Caco-2 (cell line): ENCODE measurements around the gene SPOCK1. TPM values are rescaled to one million over a fixed set of nuclear protein-coding genes. Genes with fewer than 3 reads are reported as not detected.

Source experiments
- BruUV-seq: library from RNA; stranded (reverse); fragments of 400-500 nt; replicated peaks from 2 replicates; lab custom pipeline; 2021; lab: Mats Ljungman, UMichigan
- CTCF ChIA-PET: fragments of 300-600 bp; sonication (Branson Sonifier 250); formaldehyde crosslinking; loops from one replicate; lab custom pipeline; 2022; ENCODE audit warnings: antibody characterized with exemption; lab: Charles Lee
- POLR2A ChIA-PET: fragments of 300-600 bp; sonication (Branson Sonifier 250); formaldehyde crosslinking; loops from one replicate; lab custom pipeline; 2022; ENCODE audit warnings: antibody characterized with exemption; lab: Charles Lee
- DNase-seq, 2 experiments: peaks; one replicate each; pipeline versions ENCODE4 v3.0.0 to v3.0.0-alpha.2; 2020 to 2022
- H3K27me3 ChIP-seq: replicated peaks from 2 replicates; pipeline ENCODE4 v1.6.0; 2011; ENCODE audit warnings: low read length; ENCODE audit not compliant: control insufficient read depth, insufficient read depth
- H3K36me3 ChIP-seq: 2 replicates; pipeline ENCODE4 v1.5.1; 2011; ENCODE audit warnings: low read length; ENCODE audit not compliant: control insufficient read depth, insufficient read depth
- H3K4me1 ChIP-seq: fragments of 250-450 bp; sonication (Bioruptor Pico); 2 replicates; pipeline ENCODE4 v1.5.1; 2020; ENCODE audit warnings: mild to moderate bottlenecking
- H3K4me3 ChIP-seq: 2 replicates; pipeline ENCODE4 v1.5.1; 2011; ENCODE audit warnings: low read depth, mild to moderate bottlenecking, control low read depth, low read length
- H3K9me3 ChIP-seq: fragments of 250-450 bp; sonication (Bioruptor Pico); 2 replicates; pipeline ENCODE4 v1.5.1; 2020; ENCODE audit warnings: mild to moderate bottlenecking, moderate library complexity
- H3K27ac Mint-ChIP-seq: one replicate; pipeline ENCODE4 v1.8.0; 2022; ENCODE audit warnings: mixed read lengths; ENCODE audit not compliant: unreplicated experiment
- H3K27me3 Mint-ChIP-seq: one replicate; pipeline ENCODE4 v1.8.0; 2022; ENCODE audit warnings: mixed read lengths; ENCODE audit not compliant: insufficient read depth, unreplicated experiment
- H3K36me3 Mint-ChIP-seq: one replicate; pipeline ENCODE4 v1.8.0; 2022; ENCODE audit warnings: mild to moderate bottlenecking, mixed read lengths; ENCODE audit not compliant: insufficient read depth, unreplicated experiment
- H3K4me1 Mint-ChIP-seq: one replicate; pipeline ENCODE4 v1.8.0; 2022; ENCODE audit warnings: low read depth, mixed read lengths; ENCODE audit not compliant: unreplicated experiment
- H3K4me3 Mint-ChIP-seq: one replicate; pipeline ENCODE4 v1.8.0; 2022; ENCODE audit warnings: mild to moderate bottlenecking, moderate library complexity, mixed read lengths; ENCODE audit not compliant: unreplicated experiment
- H3K9me3 Mint-ChIP-seq: one replicate; pipeline ENCODE4 v1.8.0; 2022; ENCODE audit warnings: mixed read lengths; ENCODE audit not compliant: unreplicated experiment
- intact Hi-C: fragments of 100-400 bp; cut with micrococcal nuclease; formaldehyde crosslinking; loops from one replicate; pipeline ENCODE4 v1.10.0; 2022; ENCODE audit not compliant: unreplicated experiment
- total RNA-seq: library from RNA; stranded (reverse); gene quantifications from 2 replicates; pipeline ENCODE4 v1.2.3, GENCODE V29; 2022
- TF ChIP-seq, protein P1 (sequence below), 2 experiments: fragments of 200-600 bp in 1 of 2; IDR thresholded peaks; 1 replicate in 1 of 2; 2 replicates in 1 of 2; pipeline versions ENCODE4 v1.5.1 to v1.8.0; 2011 to 2022; ENCODE audit warnings: antibody characterized with exemption in 1 of 2, control low read depth in 1 of 2, inconsistent platforms in 1 of 2, low read depth in 1 of 2, low read length in 1 of 2, mild to moderate bottlenecking in 1 of 2, moderate library complexity in 1 of 2; ENCODE audit not compliant: insufficient read depth in 1 of 2, severe bottlenecking in 1 of 2, unreplicated experiment in 1 of 2

The SPOCK1 gene
- total RNA-seq, 1 experiment from 2014 or later, result not detected

- BruUV-seq, result no TSS peak
- CTCF ChIA-PET, result no interaction called here
These were observed 356.1 kb downstream of the SPOCK1 start for GRCh38 chr5:137142764-137143605.

GRCh38 chr5:137142346-137142745 lies 356.8 kb downstream of the SPOCK1 start:
- Mint-ChIP-seq H3K27ac (no peak overlapping the region), H3K36me3 (no peaks in the 10 kb centered on the region), H3K27me3 (peaks cover 19% of the 10 kb centered on the region), H3K4me3 (no peak overlapping the region), H3K4me1 (no peaks in the 10 kb centered on the region), H3K9me3 (no peaks in the 10 kb centered on the region)
- Histone ChIP-seq H3K4me3 (no peak overlapping the region), H3K9me3 (no peaks in the 10 kb centered on the region), H3K27me3 (peaks cover 2% of the 10 kb centered on the region; the same call in 1 of the 2 replicates), H3K36me3 (no peaks in the 10 kb centered on the region), H3K4me1 (no peaks in the 10 kb centered on the region)
- POLR2A ChIA-PET, result no interaction called here
- CTCF ChIA-PET, result no interaction called here
- TF ChIP-seq, protein P1, sequence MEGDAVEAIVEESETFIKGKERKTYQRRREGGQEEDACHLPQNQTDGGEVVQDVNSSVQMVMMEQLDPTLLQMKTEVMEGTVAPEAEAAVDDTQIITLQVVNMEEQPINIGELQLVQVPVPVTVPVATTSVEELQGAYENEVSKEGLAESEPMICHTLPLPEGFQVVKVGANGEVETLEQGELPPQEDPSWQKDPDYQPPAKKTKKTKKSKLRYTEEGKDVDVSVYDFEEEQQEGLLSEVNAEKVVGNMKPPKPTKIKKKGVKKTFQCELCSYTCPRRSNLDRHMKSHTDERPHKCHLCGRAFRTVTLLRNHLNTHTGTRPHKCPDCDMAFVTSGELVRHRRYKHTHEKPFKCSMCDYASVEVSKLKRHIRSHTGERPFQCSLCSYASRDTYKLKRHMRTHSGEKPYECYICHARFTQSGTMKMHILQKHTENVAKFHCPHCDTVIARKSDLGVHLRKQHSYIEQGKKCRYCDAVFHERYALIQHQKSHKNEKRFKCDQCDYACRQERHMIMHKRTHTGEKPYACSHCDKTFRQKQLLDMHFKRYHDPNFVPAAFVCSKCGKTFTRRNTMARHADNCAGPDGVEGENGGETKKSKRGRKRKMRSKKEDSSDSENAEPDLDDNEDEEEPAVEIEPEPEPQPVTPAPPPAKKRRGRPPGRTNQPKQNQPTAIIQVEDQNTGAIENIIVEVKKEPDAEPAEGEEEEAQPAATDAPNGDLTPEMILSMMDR (IDR thresholded peaks at IDR 0.05; ENCODE audit: insufficient read depth in 1 of 2, low read depth in 1 of 2, low read length in 1 of 2, severe bottlenecking in 1 of 2, unreplicated experiment in 1 of 2), result no peak
- intact Hi-C loops, result no loop called here
- BruUV-seq, result no TSS peak
- DNase-seq, result no peak

More at GRCh38 chr5:137142764-137143605, 356.1 kb downstream of the SPOCK1 start:
- no peak overlapping the region for H3K4me3 ChIP-seq
- Mint-ChIP-seq H3K4me3 (no peak overlapping the region), H3K27ac (no peak overlapping the region), H3K9me3 (no peaks in the 10 kb centered on the region), H3K4me1 (no peaks in the 10 kb centered on the region), H3K36me3 (no peaks in the 10 kb centered on the region), H3K27me3 (peaks cover 20% of the 10 kb centered on the region)
- intact Hi-C loops, result no loop called here
- no peaks in the 10 kb centered on the region for H3K4me1 ChIP-seq
- no peaks in the 10 kb centered on the region for H3K9me3 ChIP-seq
- POLR2A ChIA-PET, result no interaction called here
- no peak for DNase-seq
- H3K27me3 ChIP-seq, result peaks cover 2% of the 10 kb centered on the region; the same call in 1 of the 2 replicates
- H3K36me3 ChIP-seq, result no peaks in the 10 kb centered on the region
- TF ChIP-seq, protein P1 (IDR thresholded peaks at IDR 0.05; ENCODE audit: insufficient read depth in 1 of 2, low read depth in 1 of 2, low read length in 1 of 2, severe bottlenecking in 1 of 2, unreplicated experiment in 1 of 2), result no peak

DNA sequence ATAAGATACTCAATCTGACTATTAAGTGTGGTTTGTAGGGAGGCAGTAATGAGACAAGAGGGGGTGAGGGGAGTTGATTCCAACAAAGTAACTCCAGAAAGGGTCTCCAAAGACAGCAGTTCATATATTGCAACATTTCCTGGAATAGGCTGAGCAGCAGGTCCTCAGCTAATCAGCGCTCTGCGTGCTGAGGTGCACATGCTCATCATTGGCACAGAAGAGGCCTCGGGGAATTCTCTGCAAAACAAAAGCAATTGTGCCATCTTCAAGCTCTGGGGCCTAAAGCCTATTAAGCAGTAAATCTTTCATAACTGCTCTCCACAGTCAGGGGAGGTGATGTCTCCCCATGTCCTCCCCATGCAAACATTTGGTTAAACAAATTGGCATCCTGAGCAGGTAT lies 357.3 kb downstream of the SPOCK1 start:
- POLR2A ChIA-PET, result no interaction called here
- CTCF ChIA-PET, result no interaction called here
- no TSS peak for BruUV-seq
- H3K27me3 ChIP-seq, result peaks cover 2% of the 10 kb centered on the region; the same call in 1 of the 2 replicates
- no peaks in the 10 kb centered on the region for H3K36me3 ChIP-seq
- H3K4me1 ChIP-seq, result no peaks in the 10 kb centered on the region
- TF ChIP-seq, protein P1 (IDR thresholded peaks at IDR 0.05; ENCODE audit: insufficient read depth in 1 of 2, low read depth in 1 of 2, low read length in 1 of 2, severe bottlenecking in 1 of 2, unreplicated experiment in 1 of 2), result no peak
- H3K4me1 Mint-ChIP-seq, result no peaks in the 10 kb centered on the region
- H3K9me3 Mint-ChIP-seq, result no peaks in the 10 kb centered on the region
- H3K27me3 Mint-ChIP-seq, result peaks cover 18% of the 10 kb centered on the region
- intact Hi-C loops, result no loop called here
- no peak overlapping the region for H3K4me3 Mint-ChIP-seq
- H3K4me3 ChIP-seq, result no peak overlapping the region
- H3K9me3 ChIP-seq, result no peaks in the 10 kb centered on the region
- no peak overlapping the region for H3K27ac Mint-ChIP-seq
- no peak for DNase-seq
- no peaks in the 10 kb centered on the region for H3K36me3 Mint-ChIP-seq
